Melanocyte of skin (primary cell): Measurements from ENCODE around the gene FZD1. TPM values are rescaled to one million over a fixed set of nuclear protein-coding genes. Genes with fewer than 3 reads are reported as not detected.

Source experiments
- total RNA-seq, 2 donors: library from RNA; depleted of rRNA; stranded (reverse); fragments of >200 nt; gene quantifications; 2 replicates each; pipeline ENCODE4 v1.2.3, GENCODE V29; 2012

The FZD1 gene
- total RNA-seq, result 1 to 10 TPM; 3.1 to 3.3 TPM

DNA sequence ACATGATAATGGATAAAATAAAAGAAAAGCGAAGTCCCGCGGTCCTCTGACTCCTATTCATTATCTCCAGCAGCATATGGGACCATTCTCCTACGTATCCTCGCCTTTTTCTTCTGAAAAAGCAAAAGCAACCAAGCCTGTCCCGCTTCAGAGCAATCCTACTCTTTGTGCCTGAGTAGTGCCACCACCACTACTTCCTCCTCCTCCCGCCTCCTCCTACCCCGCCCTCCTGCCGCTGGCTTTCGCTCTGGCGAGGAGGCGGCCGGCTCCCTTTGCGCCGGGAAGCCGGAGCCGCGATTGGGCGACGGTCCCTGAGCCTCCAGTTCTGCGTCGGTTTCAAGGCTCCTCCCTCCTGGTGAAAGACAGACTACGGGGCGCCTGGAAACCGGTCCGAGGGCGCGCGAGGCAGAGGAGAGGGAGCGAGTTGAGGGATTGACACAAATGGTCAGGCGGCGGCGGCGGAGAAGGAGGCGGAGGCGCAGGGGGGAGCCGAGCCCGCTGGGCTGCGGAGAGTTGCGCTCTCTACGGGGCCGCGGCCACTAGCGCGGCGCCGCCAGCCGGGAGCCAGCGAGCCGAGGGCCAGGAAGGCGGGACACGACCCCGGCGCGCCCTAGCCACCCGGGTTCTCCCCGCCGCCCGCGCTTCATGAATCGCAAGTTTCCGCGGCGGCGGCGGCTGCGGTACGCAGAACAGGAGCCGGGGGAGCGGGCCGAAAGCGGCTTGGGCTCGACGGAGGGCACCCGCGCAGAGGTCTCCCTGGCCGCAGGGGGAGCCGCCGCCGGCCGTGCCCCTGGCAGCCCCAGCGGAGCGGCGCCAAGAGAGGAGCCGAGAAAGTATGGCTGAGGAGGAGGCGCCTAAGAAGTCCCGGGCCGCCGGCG, at the start of gene FZD1:
TSS of gene FZD1 (plus strand) at position 388 of the 878 bp plus-strand sequence. CDS start at position 836, 448 bp downstream.

